ENCODE data around the gene TTYH1.

DNA sequence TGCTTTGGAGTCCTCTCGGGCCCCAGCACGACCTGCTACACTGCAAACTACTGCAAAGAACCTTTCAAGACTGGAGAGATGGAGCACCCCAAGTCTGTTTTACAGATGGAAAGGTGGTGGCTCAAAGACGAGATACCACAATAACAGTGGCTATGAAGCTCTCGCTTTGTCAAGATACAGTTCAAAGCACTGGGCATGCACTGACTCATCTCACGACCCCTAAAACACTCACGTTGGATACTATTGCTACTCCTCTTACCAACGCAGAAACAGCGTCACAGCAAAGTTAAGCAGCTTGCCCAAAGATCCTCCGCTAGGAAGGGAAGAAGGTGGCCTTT, 26.5 kb upstream of the TTYH1 start:
- TF ChIP-seq, protein P1, sequence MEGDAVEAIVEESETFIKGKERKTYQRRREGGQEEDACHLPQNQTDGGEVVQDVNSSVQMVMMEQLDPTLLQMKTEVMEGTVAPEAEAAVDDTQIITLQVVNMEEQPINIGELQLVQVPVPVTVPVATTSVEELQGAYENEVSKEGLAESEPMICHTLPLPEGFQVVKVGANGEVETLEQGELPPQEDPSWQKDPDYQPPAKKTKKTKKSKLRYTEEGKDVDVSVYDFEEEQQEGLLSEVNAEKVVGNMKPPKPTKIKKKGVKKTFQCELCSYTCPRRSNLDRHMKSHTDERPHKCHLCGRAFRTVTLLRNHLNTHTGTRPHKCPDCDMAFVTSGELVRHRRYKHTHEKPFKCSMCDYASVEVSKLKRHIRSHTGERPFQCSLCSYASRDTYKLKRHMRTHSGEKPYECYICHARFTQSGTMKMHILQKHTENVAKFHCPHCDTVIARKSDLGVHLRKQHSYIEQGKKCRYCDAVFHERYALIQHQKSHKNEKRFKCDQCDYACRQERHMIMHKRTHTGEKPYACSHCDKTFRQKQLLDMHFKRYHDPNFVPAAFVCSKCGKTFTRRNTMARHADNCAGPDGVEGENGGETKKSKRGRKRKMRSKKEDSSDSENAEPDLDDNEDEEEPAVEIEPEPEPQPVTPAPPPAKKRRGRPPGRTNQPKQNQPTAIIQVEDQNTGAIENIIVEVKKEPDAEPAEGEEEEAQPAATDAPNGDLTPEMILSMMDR (IDR thresholded peaks at IDR 0.05): no peak
- no peak for TF ChIP-seq POLR2AphosphoS5 (IDR thresholded peaks at IDR 0.05)

Measured in breast epithelium (tissue), 3 donors.